GM12878 (cell line): ENCODE data around the gene FOXO3.
A peak's percentile ranks its signal among the peaks of the same experiment; 100 is the strongest.

Experiments
- EZH2 ChIP-seq: IDR thresholded peaks from 2 replicates; pipeline ENCODE4 v1.6.1; 2012; ENCODE audit warnings: low read depth, mild to moderate bottlenecking, control low read depth, inconsistent platforms, low read length, borderline replicate concordance; ENCODE audit not compliant: control insufficient read depth
- RB1 ChIP-seq: fragments of 450-650 bp; formaldehyde crosslinking; IDR thresholded peaks from 2 replicates; pipeline ENCODE4 v1.6.1; 2017; ENCODE audit warnings: mild to moderate bottlenecking, borderline replicate concordance

DNA sequence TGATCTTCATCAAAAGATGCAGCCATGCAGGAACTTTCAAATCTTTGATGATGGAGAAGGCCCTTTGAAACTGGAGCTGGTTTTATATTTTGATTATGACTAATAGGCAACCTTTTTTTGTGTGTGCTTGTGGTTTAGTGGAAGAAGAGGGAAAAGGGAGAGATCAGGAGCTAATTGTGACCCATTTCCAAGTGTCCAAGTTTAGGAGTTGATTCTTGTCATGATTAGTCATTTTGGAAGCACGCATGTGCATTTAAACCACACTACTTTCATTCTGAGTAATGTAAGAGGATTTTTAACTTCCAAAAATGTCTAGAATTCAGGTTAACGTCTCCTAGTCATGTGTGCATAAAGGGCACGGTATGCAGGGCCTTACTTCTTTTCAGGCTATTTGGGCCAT, 3.5 kb downstream of the FOXO3 start:
- no peak for TF ChIP-seq RB1
- TF ChIP-seq EZH2 = 0 out of 2 replicates have a peak, but pooled peaks have one; percentile 67
